Type B pancreatic cell (in vitro differentiated cells): ENCODE measurements around the gene MGMT. TPM values are rescaled to one million over a fixed set of nuclear protein-coding genes. Genes with fewer than 3 reads are reported as not detected.

Experiments used
- DNase-seq: peaks from one replicate; pipeline ENCODE4 v3.0.0; 2021; ENCODE audit warnings: mixed read lengths; ENCODE audit not compliant: unreplicated experiment; ENCODE audit errors: extremely low spot score
- H3K27ac Mint-ChIP-seq: 2 replicates; pipeline ENCODE4 v1.8.0; 2021; ENCODE audit warnings: mild to moderate bottlenecking, mixed read lengths
- H3K27me3 Mint-ChIP-seq: 2 replicates; pipeline ENCODE4 v1.8.0; 2021; ENCODE audit warnings: mixed read lengths
- H3K36me3 Mint-ChIP-seq: 2 replicates; pipeline ENCODE4 v1.8.0; 2021; ENCODE audit warnings: mixed read lengths
- H3K4me1 Mint-ChIP-seq: one replicate; pipeline ENCODE4 v1.8.0; 2021; ENCODE audit warnings: mixed read lengths; ENCODE audit not compliant: unreplicated experiment
- H3K4me3 Mint-ChIP-seq: 2 replicates; pipeline ENCODE4 v1.8.0; 2021; ENCODE audit warnings: mild to moderate bottlenecking, mixed read lengths
- H3K9me3 Mint-ChIP-seq: 2 replicates; pipeline ENCODE4 v1.8.0; 2021; ENCODE audit warnings: mixed read lengths
- total RNA-seq: library from RNA; stranded (reverse); gene quantifications from 2 replicates; pipeline ENCODE4 v1.2.1, GENCODE V29; 2021; ENCODE audit warnings: low replicate concordance
- TF ChIP-seq, protein P1 (sequence below): fragments of 200-600 bp; sonication (generic); conservative IDR thresholded peaks from 2 replicates; pipeline ENCODE4 v1.5.0; 2021; ENCODE audit warnings: antibody characterized with exemption, mild to moderate bottlenecking

MGMT gene
- total RNA-seq, 1 donor from 2014 or later = 18.8 TPM

DNA sequence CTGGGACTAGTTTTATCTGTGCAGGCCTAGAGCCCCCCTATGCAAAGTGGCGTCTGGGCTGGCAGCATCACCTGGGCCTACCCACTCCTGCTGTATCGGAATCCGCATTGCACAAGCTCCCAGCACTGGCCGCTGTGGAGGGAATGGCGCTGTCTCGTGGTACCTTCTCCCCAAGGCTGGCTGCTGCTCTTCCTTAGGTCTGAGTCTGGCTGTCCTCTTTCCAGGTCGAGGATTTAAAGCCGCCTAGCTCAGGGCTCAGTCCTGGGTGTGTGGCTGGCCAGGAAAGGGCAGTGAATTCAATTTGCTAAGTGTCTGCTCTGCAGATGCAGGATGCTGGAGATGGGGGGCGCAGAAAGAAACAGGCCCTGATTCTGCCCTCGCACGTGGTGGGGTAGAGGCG is 44.7 kb downstream of the MGMT start:
- peaks cover 3% of the 10 kb centered on the region for H3K36me3 Mint-ChIP-seq
- H3K4me1 Mint-ChIP-seq = peaks cover 3% of the 10 kb centered on the region
- no peak overlapping the region for H3K4me3 Mint-ChIP-seq
- H3K27ac Mint-ChIP-seq = no peak overlapping the region
- no peak for DNase-seq
- H3K27me3 Mint-ChIP-seq = no peaks in the 10 kb centered on the region
- H3K9me3 Mint-ChIP-seq = no peaks in the 10 kb centered on the region
- TF ChIP-seq, protein P1, sequence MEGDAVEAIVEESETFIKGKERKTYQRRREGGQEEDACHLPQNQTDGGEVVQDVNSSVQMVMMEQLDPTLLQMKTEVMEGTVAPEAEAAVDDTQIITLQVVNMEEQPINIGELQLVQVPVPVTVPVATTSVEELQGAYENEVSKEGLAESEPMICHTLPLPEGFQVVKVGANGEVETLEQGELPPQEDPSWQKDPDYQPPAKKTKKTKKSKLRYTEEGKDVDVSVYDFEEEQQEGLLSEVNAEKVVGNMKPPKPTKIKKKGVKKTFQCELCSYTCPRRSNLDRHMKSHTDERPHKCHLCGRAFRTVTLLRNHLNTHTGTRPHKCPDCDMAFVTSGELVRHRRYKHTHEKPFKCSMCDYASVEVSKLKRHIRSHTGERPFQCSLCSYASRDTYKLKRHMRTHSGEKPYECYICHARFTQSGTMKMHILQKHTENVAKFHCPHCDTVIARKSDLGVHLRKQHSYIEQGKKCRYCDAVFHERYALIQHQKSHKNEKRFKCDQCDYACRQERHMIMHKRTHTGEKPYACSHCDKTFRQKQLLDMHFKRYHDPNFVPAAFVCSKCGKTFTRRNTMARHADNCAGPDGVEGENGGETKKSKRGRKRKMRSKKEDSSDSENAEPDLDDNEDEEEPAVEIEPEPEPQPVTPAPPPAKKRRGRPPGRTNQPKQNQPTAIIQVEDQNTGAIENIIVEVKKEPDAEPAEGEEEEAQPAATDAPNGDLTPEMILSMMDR = no peak

DNA sequence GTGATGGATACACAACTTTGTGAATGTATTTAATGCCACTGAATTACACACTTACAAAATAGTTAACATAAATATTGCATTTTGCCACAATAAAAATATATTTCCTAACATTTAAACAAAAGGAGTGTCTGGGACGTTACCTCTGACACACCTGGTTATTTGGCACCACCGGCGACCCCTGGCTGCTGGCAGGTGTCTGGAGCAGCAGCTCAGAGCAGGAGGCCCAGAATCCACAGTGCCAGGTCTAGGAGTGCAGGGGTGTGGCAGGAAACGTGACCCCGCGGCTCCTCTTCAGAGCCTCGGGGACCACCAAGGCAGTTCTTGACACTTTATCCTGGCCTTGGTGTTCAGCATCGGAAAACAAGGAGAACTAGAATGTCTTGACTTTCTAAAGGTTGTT is 46.3 kb downstream of the MGMT start:
- TF ChIP-seq, protein P1 = no peak
- Mint-ChIP-seq H3K36me3 (peaks cover 3% of the 10 kb centered on the region), H3K9me3 (no peaks in the 10 kb centered on the region), H3K27me3 (no peaks in the 10 kb centered on the region), H3K4me3 (no peak overlapping the region), H3K27ac (no peak overlapping the region), H3K4me1 (peaks cover 3% of the 10 kb centered on the region)
- no peak for DNase-seq

DNA sequence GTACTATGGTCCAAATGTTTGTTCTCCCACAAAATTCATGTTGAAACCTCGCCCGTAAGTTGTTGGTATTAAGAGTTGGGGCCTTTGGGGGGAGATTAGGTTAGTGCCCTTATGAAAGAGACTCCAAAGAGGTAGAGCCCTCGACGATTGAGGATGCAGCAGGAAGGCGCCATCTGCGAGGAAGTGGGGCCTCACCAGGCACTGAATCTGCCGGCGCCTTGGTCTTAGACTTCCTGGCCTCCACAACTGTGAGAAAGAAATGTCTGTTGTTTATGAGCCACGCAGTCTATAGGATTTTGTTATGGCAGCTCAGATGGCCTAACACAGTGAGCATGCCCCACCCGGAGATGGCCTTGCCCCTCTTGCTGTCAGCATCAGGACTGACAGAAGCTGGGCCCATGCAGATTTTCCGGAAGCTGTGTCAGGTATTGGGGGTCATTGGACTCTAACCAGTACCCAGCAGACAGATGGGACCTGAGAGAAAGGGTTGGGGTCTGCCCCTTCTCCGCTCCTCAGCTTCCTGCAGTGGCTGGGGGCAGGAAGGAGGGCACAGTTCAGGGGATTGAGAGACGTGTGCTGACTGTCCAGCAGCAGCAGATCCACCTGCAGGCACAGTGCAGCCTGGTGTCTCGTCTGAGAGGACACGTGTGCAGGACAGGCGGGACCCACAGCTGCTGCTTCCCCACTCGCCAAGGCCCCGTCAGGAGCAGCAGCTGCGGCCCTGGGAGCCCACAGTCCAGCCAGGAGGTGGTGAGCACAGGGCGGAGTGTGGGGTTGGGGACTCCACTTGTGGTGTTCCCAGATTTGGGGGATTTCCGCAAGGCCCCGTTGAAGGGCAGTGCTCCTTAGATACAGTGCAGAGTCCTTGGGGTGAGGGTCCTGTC is 47.8 kb downstream of the MGMT start:
- Mint-ChIP-seq H3K4me1 (peaks cover 3% of the 10 kb centered on the region), H3K36me3 (no peaks in the 10 kb centered on the region), H3K9me3 (no peaks in the 10 kb centered on the region), H3K27ac (no peak overlapping the region), H3K27me3 (no peaks in the 10 kb centered on the region), H3K4me3 (no peak overlapping the region)
- no peak for DNase-seq
- TF ChIP-seq, protein P1 = no peak

DNA sequence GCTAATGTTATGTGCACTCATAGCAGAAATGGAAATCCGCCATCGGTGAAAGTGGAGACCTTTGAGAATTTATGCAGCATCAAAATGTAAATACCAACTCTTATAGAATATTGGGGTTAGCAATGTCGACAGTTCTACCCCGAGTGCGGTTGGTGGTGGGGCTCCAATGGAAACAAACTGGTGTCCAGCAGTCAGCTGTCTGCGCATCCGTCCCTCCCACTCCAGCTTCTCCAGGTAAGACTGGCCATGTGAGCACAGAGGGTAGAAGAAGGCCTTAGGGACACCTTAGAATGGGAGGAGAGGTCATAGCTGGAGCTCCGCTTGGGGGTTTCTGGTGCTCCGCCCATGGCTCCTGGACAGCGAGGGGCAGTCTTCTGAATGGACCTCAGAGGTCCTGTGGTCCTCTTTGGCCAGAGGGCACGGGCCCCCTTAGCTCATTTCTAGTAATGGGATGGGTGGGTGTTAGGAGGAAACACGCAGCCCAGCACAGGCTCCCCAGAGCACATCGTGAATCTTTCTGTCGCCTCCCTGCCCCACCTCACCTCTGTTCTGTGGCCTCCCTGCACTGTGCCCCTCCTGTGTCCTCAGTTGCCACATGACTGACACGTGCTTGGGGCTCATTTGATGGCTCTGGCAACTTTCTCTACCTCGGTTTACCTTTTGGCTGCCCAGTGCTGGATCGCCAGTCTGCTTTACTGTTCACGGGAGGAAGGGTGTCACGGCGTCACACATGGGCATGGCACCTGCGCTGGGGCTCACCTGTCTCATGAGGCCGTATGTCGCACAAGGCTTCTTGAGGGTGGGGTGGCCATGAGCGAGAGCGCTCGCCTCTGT is 50.0 kb downstream of the MGMT start:
- no peaks in the 10 kb centered on the region for H3K27me3 Mint-ChIP-seq
- TF ChIP-seq, protein P1 = no peak
- no peak overlapping the region for H3K27ac Mint-ChIP-seq
- H3K4me3 Mint-ChIP-seq = no peak overlapping the region
- H3K4me1 Mint-ChIP-seq = peaks cover 3% of the 10 kb centered on the region
- no peaks in the 10 kb centered on the region for H3K9me3 Mint-ChIP-seq
- no peaks in the 10 kb centered on the region for H3K36me3 Mint-ChIP-seq
- DNase-seq = no peak

DNA sequence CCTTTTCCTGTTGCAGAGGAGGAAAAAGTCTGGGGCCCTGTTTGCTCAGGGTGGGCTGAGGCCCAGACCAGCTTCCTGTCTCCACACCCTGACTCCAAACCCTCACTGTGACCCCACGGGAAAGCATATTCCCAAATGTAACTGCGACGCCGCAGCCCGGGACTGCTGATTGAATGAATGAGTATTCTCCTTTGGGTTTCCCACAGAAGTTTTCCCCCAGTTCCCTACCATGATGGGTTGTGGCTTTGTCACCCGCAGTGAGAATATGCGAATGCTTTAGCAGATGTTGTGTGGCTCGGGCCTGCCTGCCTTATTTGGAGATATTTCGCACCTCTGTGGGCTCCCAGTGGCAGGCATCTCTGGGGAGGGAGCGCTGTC is 50.6 kb downstream of the MGMT start:
- no peak for DNase-seq
- H3K4me1 Mint-ChIP-seq = no peaks in the 10 kb centered on the region
- H3K4me3 Mint-ChIP-seq = no peak overlapping the region
- no peak overlapping the region for H3K27ac Mint-ChIP-seq
- H3K36me3 Mint-ChIP-seq = no peaks in the 10 kb centered on the region
- TF ChIP-seq, protein P1 = no peak
- H3K9me3 Mint-ChIP-seq = no peaks in the 10 kb centered on the region
- no peaks in the 10 kb centered on the region for H3K27me3 Mint-ChIP-seq
